Activated CD4-positive, CD25-positive, alpha-beta regulatory T cell treated with anti-CD3 and anti-CD28 coated beads, Interleukin-2, amount 50 U/mL, for 72 hours (primary cell): ENCODE measurements around the gene JAML.

Experiments used
- DNase-seq: peaks from one replicate; pipeline ENCODE4 v3.0.0; 2021

The JAML gene

DNA sequence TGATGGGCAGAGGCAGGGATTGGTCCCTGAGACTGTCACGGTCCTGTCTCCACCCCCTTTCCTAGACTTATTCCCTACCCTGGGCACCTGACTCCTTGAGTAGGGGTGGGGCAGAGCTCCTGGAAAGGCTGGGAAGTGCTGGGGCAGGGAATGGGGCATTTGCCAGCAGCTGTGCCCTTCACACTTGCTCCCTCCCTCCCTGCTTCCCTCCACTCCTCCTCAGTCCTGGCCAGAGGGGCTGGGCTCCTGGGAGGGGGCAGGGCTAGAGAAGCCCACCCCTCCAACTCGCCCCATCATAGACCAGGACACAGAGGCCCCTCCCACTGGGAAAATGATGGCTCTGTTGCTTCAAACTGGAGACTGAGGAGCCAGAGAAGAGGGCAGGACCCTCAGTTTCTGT lies 59.9 kb downstream of the JAML start:
- no peak for DNase-seq

DNA sequence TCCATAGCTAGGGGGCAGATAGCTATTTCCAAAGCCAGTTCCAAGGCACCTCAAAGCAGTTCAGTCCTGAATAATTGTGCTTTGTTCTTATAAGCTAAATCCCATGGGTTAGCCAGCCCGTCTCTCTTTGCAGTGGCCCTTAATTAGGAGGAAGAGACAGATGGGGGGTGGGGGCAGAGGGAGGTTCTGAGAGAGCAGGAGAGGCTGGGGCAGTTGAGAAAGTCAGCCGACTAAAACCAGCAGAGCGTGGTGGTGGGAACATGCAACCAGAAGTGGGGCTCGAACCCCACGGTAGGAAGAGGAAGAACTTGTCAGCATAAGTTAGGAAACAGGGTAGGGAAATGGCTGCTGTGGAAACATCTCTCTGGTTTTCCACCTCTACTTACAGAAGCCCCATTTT lies 61.3 kb downstream of the JAML start:
- DNase-seq = no peak

DNA sequence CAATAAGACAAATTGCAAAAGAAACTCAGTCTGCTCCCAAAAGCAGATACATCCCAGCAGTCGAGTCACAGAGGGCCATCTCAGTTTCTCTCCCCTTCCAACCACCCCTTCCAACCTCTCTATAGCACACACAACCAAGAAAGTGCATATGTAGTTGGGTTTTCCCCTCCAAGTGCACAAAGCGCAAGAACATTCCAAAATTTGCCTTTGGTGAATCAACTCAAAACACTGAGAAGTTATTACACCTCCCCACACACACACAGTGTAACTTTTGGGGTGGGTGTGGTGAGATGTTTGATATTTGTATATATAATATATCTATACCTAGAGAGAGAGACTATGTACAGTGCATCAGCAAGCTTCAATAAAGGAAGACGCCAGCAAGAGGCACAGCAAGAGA lies 62.0 kb downstream of the JAML start:
- DNase-seq = no peak

GRCh38 chr11:118161786-118162185 lies 63.0 kb downstream of the JAML start:
- no peak for DNase-seq

DNA sequence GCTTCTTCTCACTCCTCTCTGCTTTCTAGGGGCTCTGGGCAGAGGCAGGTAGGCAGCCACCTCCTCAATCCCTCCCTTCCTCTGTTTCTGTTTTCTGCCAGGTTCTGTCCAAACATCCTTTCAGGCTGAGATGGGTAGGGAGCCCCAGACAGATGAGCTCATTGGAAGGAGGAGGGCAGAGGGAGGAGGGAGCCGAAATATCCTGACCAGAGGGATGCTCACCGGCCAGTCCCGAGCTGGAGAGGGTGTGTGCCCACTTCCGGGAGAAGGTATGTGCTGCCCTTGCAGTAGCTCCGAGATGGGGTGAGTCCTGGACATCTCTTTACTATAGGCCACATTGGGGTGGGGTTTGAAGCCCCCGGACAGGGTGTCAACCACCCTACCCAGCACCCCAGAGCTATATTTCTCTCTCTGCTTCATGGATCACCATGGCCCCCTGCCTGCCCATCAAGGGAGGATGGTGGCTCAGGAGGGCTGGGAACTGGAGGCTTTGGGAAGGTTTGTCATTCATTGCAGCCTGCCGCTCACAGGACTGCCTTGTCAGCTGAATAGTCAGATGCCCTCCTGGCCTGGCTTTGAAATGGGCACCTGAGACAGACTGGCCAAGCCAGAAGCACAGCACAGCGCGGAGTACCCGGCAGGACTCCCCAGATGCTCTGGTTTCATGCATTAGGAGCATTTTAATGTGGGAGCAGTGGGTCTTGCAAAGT lies 67.5 kb downstream of the JAML start:
- no peak for DNase-seq

DNA sequence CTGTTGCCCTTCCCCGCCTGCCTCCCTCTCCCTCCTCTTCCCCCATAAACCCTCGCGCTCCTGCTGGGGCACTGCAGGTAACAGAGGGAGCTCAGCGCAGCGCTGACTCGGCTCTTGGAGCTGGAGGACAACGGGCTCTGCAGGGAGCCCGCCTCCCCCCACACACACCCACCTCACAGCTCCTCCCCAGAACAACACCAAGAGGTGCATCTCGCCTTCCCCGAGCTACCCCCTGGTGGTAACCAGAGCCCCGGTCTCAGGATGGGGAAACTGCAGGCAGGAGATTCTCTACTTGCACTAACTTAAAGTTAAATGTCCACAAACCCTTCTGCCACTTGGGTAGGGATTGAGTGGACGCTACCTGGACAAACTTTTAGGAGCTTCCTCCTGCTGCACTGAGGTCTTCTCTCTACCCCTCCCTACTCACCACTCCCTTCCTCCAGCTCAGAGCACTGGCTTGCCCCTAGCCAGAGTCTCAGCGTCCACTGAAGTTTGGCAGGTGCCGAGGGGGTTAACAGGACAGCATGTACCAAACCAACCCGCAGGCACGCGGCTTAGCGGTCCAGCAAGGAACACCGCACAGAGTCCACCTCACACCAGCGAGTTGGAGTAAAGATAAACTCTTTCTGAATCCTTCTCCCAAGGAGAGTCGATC lies 68.2 kb downstream of the JAML start:
- no peak for DNase-seq

GRCh38 chr11:118155776-118156530 lies 68.9 kb downstream of the JAML start:
- DNase-seq = no peak

DNA sequence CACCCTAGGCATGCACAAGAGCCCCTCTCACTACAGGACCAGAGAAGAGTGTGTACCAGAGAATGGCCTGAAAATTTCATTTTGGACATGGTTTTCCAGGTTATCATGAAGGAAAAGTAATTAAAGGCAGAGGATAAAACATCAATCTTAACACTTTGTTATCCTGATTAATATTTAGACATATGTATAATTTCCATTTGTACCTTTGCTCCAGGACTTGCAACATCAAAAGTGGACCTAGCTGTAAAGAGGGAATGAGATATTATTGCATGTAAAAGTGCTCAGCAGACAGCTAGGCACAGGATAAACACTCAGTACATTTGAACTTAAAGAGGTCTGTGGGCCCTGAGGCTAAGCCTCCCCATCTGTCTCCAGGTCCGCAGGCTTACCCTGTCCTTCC lies 70.2 kb downstream of the JAML start:
- DNase-seq = no peak

DNA sequence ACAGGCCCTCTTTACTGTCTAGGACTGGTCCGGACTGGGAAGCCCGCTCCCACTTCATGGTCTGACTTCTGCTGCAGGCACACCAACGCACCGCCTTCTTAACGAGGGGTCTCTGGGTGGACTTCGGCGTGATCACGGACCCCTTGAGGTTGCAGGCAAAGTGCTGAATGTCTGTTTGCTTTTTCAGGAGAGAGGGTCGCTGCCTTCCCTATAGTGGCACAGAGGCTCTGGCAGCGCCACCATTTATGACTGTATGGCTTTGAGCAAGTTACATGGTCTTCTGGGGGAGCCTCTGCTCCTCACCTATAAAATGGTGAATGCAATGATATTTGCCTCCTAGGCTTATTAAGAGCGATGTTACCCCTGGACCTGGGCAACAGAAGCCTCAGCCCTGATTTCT lies 70.8 kb downstream of the JAML start:
- DNase-seq = no peak

DNA sequence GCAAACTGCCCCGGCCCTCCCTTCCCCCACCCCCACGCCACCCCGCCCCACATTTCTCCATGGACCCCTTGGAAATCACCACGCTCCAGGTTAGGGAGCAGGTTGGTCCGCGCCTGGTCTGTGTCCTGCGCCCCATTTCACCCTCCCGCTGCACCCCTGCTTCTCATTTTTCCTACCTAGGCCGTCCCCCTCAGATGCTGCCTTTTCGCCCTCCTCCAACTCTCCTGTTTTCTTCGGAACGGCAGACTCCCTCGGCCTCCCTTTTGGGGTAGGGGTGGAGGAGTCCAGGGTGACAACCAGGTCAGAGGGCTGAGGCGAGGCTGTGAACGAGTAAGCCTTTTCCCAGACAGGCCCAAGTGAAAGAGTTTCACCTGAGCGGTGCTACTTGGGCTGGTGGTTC lies 71.3 kb downstream of the JAML start:
- DNase-seq = no peak

GRCh38 chr11:118152552-118153471 lies 72.0 kb downstream of the JAML start, which contains the start of gene SCN4B:
TSS of gene SCN4B (minus strand) at chr11:118152823. CDS start at chr11:118152673, 150 bp downstream.
- no peak for DNase-seq

GRCh38 chr11:118152020-118152551 lies 72.7 kb downstream of the JAML start:
- DNase-seq = no peak

DNA sequence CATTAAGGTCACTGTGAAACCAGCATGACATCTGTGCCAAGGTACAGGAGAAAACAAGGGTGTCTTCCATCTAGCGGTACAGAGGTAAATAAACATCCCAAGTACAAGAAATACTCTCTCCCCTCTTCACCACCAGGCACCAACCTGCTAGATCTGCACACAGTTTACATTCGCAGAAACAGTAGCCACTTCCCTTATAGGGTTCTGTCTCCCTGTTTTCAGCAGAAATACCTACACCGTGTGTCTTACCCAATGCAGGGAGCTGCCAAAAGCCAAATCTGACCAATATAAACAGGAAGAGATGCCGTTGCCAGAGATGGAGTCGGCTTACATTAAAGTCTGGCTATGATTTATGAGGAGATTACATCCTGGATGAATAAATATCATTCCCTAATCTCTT lies 73.4 kb downstream of the JAML start:
- DNase-seq = no peak

- DNase-seq = no peak
These were observed 75.3 kb downstream of the JAML start for GRCh38 chr11:118149493-118149892.

DNA sequence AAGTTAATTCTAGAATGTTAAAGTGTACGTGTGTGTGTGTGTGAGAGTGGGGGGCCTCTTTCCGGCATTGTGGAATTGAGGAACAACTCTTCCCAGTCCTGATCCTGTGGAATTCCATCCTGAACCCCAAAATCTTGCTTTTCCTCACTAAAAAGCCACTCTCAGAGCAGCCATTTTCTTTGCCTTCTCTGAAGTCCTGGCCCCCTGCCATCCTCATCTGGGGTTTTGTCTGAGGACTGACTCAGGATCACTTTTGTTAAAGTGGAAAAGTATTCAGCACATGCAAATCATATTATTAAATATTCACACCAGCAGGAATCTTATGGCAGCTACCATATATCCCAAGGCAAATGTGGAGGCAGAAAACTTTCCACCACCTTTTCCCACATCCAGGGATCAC lies 76.0 kb downstream of the JAML start:
- DNase-seq = no peak

- DNase-seq = no peak
These were observed 76.6 kb downstream of the JAML start for GRCh38 chr11:118148240-118148639.

- no peak for DNase-seq
These were observed 77.3 kb downstream of the JAML start for GRCh38 chr11:118147502-118147901.

GRCh38 chr11:118146554-118146953 lies 78.3 kb downstream of the JAML start:
- no peak for DNase-seq

- DNase-seq = peak; percentile 90
These were observed 79.3 kb downstream of the JAML start for GRCh38 chr11:118145285-118146227.

- DNase-seq = no peak
These were observed 80.2 kb downstream of the JAML start for GRCh38 chr11:118144301-118145268.
